Keratinocyte (primary cell): ENCODE results near the gene TBC1D10B.

Experiments
- EZH2 ChIP-seq: IDR thresholded peaks from one replicate; pipeline ENCODE4 v1.6.1; 2012; ENCODE audit warnings: inconsistent platforms, mild to moderate bottlenecking, low read length, moderate library complexity
- TF ChIP-seq, protein P1 (sequence below), 3 experiments: IDR thresholded peaks in 1 of 3; conservative IDR thresholded peaks in 1 of 3; optimal IDR thresholded peaks in 1 of 3; 2 replicates in 2 of 3; 3 replicates in 1 of 3; pipeline versions ENCODE3 to v1.5.1; 2011; ENCODE audit warnings: low read length in 3 of 3, mild to moderate bottlenecking in 3 of 3, moderate library complexity in 2 of 3, control low read depth in 1 of 3, inconsistent platforms in 1 of 3; ENCODE audit not compliant: insufficient read depth in 2 of 3; ENCODE audit errors: extremely low read depth in 1 of 3

- TF ChIP-seq, protein P1, sequence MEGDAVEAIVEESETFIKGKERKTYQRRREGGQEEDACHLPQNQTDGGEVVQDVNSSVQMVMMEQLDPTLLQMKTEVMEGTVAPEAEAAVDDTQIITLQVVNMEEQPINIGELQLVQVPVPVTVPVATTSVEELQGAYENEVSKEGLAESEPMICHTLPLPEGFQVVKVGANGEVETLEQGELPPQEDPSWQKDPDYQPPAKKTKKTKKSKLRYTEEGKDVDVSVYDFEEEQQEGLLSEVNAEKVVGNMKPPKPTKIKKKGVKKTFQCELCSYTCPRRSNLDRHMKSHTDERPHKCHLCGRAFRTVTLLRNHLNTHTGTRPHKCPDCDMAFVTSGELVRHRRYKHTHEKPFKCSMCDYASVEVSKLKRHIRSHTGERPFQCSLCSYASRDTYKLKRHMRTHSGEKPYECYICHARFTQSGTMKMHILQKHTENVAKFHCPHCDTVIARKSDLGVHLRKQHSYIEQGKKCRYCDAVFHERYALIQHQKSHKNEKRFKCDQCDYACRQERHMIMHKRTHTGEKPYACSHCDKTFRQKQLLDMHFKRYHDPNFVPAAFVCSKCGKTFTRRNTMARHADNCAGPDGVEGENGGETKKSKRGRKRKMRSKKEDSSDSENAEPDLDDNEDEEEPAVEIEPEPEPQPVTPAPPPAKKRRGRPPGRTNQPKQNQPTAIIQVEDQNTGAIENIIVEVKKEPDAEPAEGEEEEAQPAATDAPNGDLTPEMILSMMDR (optimal IDR thresholded peaks at IDR 0.05 in 1 of 3, IDR thresholded peaks at IDR 0.05 in 1 of 3, conservative IDR thresholded peaks at IDR 0.05 in 1 of 3; ENCODE audit: extremely low read depth in 1 of 3, insufficient read depth in 2 of 3, low read length in 3 of 3) = no peak
- no peak for TF ChIP-seq EZH2
Observed at GRCh38 chr16:30407804-30408534, 37.7 kb upstream of the TBC1D10B start.
